Panc1 (cell line): Measurements from ENCODE around the gene TTC21B. TPM values are rescaled to one million over a fixed set of nuclear protein-coding genes. Genes with fewer than 3 reads are reported as not detected.

Experiments used
- ATAC-seq: fragments of 200-7000 bp; cut with Tn5 transposase; 2 replicates; pipeline ENCODE4 v1.9.1; 2020; ENCODE audit warnings: mild to moderate bottlenecking, moderate library complexity
- BruUV-seq: library from RNA; stranded (reverse); fragments of 400-500 nt; replicated peaks from 2 replicates; lab custom pipeline; 2021; lab: Mats Ljungman, UMichigan
- CTCF ChIA-PET: fragments of 300-600 bp; sonication (Branson Sonifier 250); formaldehyde crosslinking; loops from one replicate; lab custom pipeline; 2022; ENCODE audit warnings: antibody characterized with exemption; lab: Charles Lee
- POLR2A ChIA-PET: fragments of 300-600 bp; sonication (Branson Sonifier 250); formaldehyde crosslinking; loops from one replicate; lab custom pipeline; 2022; ENCODE audit warnings: antibody characterized with exemption; lab: Charles Lee
- DNase-seq: peaks from one replicate; pipeline ENCODE4 v3.0.0-alpha.2; 2010; ENCODE audit warnings: low read depth, low spot score
- H3K27ac ChIP-seq: 2 replicates; pipeline ENCODE4 v1.5.1; 2011; ENCODE audit warnings: mild to moderate bottlenecking, low read length, inconsistent platforms
- H3K27me3 ChIP-seq: fragments of 200-500 bp; sonication (Bioruptor generic); 2 replicates; pipeline ENCODE4 v1.6.0; 2014; ENCODE audit warnings: low read length, inconsistent platforms; ENCODE audit not compliant: control insufficient read depth, insufficient read depth
- H3K36me3 ChIP-seq: fragments of 200-500 bp; sonication (Bioruptor generic); 2 replicates; pipeline ENCODE4 v1.5.1; 2014; ENCODE audit warnings: inconsistent platforms, mild to moderate bottlenecking, low read length, moderate library complexity; ENCODE audit not compliant: control insufficient read depth, insufficient read depth
- H3K4me1 ChIP-seq: 2 replicates; pipeline ENCODE4 v1.5.1; 2011; ENCODE audit warnings: inconsistent platforms, mild to moderate bottlenecking, low read length, moderate library complexity; ENCODE audit not compliant: control insufficient read depth, insufficient read depth
- H3K4me3 ChIP-seq, 2 experiments: 2 replicates each; pipeline ENCODE4 v1.5.1; 2011 to 2012; ENCODE audit warnings: low read depth in 2 of 2, low read length in 2 of 2, mild to moderate bottlenecking in 2 of 2, inconsistent platforms in 1 of 2, moderate library complexity in 1 of 2
- H3K9me3 ChIP-seq: fragments of 200-500 bp; sonication (Bioruptor generic); 2 replicates; pipeline ENCODE4 v1.5.1; 2014; ENCODE audit warnings: low read depth, mild to moderate bottlenecking, inconsistent platforms, low read length, moderate library complexity; ENCODE audit not compliant: control insufficient read depth, insufficient read depth
- POLR2AphosphoS5 ChIP-seq: IDR thresholded peaks from 2 replicates; pipeline ENCODE4 v1.6.1; 2012; ENCODE audit warnings: mild to moderate bottlenecking, low read depth, low read length, moderate library complexity
- SIN3A ChIP-seq: IDR thresholded peaks from 2 replicates; pipeline ENCODE4 v1.6.1; 2012; ENCODE audit warnings: low read depth, mild to moderate bottlenecking, low read length, moderate library complexity, borderline replicate concordance; ENCODE audit not compliant: insufficient read depth
- TCF7L2 ChIP-seq: IDR thresholded peaks from 2 replicates; pipeline ENCODE4 v1.6.1; 2011; ENCODE audit warnings: mild to moderate bottlenecking, low read depth, low read length, inconsistent platforms
- in situ Hi-C: cut with HindIII; loops from 2 replicates; pipeline ENCODE4 v1.10.0; 2016; ENCODE audit warnings: low sequenced_read_pairs, low pct_unique_long_range_greater_than_20kb
- intact Hi-C: fragments of 100-400 bp; cut with micrococcal nuclease; formaldehyde crosslinking; loops from one replicate; pipeline ENCODE4 v1.10.0; 2022; ENCODE audit not compliant: unreplicated experiment
- total RNA-seq: library from RNA; stranded (reverse); gene quantifications from one replicate; pipeline ENCODE4 v1.2.1, GENCODE V29; 2021; ENCODE audit not compliant: unreplicated experiment
- TF ChIP-seq, protein P1 (sequence below), 2 experiments: IDR thresholded peaks; 2 replicates each; pipeline ENCODE4 v1.6.1; 2011 to 2012; ENCODE audit warnings: low read depth in 2 of 2, control low read depth in 1 of 2, low read length in 1 of 2, mild to moderate bottlenecking in 1 of 2, moderate library complexity in 1 of 2; ENCODE audit not compliant: insufficient read depth in 1 of 2
- TF ChIP-seq, protein P2 (sequence below): fragments of 450-650 bp; IDR thresholded peaks from 2 replicates; pipeline ENCODE4 v1.5.1; 2017; ENCODE audit warnings: mild to moderate bottlenecking

Gene TTC21B
- total RNA-seq, 1 experiment from 2014 or later, result 12.4 TPM

DNA sequence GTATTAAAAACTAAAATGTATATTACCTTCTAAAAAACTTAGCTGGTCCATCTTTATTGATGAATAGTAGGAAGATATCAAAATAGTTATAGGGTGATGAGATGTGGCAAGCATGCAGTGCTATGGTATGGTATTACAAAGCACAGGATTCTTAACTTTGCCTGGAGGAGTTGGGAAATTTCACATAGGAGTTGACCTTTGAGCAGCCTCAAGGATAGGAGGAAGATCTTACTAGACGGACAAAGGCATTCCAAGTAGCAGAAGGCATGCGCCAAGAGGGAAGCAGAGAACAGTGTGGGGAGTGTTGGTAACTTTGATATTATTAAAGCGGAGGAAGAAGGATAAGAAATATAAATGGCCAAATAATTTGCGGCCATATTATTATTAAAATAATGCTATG is 60.0 kb downstream of the TTC21B start:
- no peaks in the 10 kb centered on the region for H3K4me1 ChIP-seq
- CTCF ChIA-PET, result no interaction called here
- TF ChIP-seq, protein P1, sequence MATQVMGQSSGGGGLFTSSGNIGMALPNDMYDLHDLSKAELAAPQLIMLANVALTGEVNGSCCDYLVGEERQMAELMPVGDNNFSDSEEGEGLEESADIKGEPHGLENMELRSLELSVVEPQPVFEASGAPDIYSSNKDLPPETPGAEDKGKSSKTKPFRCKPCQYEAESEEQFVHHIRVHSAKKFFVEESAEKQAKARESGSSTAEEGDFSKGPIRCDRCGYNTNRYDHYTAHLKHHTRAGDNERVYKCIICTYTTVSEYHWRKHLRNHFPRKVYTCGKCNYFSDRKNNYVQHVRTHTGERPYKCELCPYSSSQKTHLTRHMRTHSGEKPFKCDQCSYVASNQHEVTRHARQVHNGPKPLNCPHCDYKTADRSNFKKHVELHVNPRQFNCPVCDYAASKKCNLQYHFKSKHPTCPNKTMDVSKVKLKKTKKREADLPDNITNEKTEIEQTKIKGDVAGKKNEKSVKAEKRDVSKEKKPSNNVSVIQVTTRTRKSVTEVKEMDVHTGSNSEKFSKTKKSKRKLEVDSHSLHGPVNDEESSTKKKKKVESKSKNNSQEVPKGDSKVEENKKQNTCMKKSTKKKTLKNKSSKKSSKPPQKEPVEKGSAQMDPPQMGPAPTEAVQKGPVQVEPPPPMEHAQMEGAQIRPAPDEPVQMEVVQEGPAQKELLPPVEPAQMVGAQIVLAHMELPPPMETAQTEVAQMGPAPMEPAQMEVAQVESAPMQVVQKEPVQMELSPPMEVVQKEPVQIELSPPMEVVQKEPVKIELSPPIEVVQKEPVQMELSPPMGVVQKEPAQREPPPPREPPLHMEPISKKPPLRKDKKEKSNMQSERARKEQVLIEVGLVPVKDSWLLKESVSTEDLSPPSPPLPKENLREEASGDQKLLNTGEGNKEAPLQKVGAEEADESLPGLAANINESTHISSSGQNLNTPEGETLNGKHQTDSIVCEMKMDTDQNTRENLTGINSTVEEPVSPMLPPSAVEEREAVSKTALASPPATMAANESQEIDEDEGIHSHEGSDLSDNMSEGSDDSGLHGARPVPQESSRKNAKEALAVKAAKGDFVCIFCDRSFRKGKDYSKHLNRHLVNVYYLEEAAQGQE (IDR thresholded peaks at IDR 0.05; ENCODE audit: insufficient read depth in 1 of 2, low read depth in 2 of 2, low read length in 1 of 2), result no peak
- TF ChIP-seq SIN3A (no peak), POLR2AphosphoS5 (no peak), TCF7L2 (no peak)
- TF ChIP-seq, protein P2, sequence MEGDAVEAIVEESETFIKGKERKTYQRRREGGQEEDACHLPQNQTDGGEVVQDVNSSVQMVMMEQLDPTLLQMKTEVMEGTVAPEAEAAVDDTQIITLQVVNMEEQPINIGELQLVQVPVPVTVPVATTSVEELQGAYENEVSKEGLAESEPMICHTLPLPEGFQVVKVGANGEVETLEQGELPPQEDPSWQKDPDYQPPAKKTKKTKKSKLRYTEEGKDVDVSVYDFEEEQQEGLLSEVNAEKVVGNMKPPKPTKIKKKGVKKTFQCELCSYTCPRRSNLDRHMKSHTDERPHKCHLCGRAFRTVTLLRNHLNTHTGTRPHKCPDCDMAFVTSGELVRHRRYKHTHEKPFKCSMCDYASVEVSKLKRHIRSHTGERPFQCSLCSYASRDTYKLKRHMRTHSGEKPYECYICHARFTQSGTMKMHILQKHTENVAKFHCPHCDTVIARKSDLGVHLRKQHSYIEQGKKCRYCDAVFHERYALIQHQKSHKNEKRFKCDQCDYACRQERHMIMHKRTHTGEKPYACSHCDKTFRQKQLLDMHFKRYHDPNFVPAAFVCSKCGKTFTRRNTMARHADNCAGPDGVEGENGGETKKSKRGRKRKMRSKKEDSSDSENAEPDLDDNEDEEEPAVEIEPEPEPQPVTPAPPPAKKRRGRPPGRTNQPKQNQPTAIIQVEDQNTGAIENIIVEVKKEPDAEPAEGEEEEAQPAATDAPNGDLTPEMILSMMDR, result no peak
- intact Hi-C loops, result no loop called here
- no peaks in the 10 kb centered on the region for H3K27me3 ChIP-seq
- no peak for ATAC-seq
- POLR2A ChIA-PET, result no interaction called here
- BruUV-seq, result no TSS peak
- H3K27ac ChIP-seq, result no peak overlapping the region
- in situ Hi-C loops, result no loop called here
- DNase-seq, result no peak
- no peak overlapping the region for H3K4me3 ChIP-seq
- no peaks in the 10 kb centered on the region for H3K9me3 ChIP-seq
- H3K36me3 ChIP-seq, result peaks cover 6% of the 10 kb centered on the region

DNA sequence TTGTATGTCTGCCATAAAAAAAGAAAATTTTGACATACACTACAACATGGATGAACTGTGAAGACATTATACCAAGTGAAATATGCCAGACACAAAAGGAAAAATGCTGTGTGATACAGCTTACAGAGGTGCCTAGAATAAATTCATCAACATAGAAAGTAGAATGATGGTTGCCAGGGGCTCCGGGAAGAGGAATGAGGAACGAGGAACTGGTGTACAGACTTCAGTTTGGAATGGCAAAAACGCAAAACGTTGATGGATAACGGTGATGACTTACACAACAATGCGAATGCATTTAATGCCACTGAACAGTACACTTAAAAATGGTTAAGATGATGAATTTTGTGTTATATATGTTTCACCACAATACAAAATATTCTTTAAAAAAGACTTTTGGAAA is 61.0 kb downstream of the TTC21B start:
- no peaks in the 10 kb centered on the region for H3K4me1 ChIP-seq
- no peaks in the 10 kb centered on the region for H3K9me3 ChIP-seq
- peaks cover 6% of the 10 kb centered on the region; the same call in 1 of the 2 replicates for H3K36me3 ChIP-seq
- no peak overlapping the region for H3K27ac ChIP-seq
- no peaks in the 10 kb centered on the region for H3K27me3 ChIP-seq
- POLR2A ChIA-PET, result no interaction called here
- intact Hi-C loops, result no loop called here
- no TSS peak for BruUV-seq
- no peak for DNase-seq
- TF ChIP-seq, protein P1 (IDR thresholded peaks at IDR 0.05; ENCODE audit: insufficient read depth in 1 of 2, low read depth in 2 of 2, low read length in 1 of 2), result no peak
- TF ChIP-seq, protein P2, result no peak
- no peak for TF ChIP-seq POLR2AphosphoS5
- no peak for TF ChIP-seq TCF7L2
- no peak for TF ChIP-seq SIN3A
- no peak overlapping the region for H3K4me3 ChIP-seq
- ATAC-seq, result no peak
- in situ Hi-C loops, result no loop called here
- CTCF ChIA-PET, result no interaction called here
